ENCODE results near the gene HES7.

- TF ChIP-seq EZH2phosphoT487 (IDR thresholded peaks at IDR 0.05; ENCODE audit: insufficient read depth, low read depth), result no peak
- TF ChIP-seq EZH2 (IDR thresholded peaks at IDR 0.05; ENCODE audit: insufficient read depth, poor library complexity, severe bottlenecking), result no peak
Observed at GRCh38 chr17:8095361-8095760, 28.5 kb downstream of the HES7 start.

All from GM23248 (cell line).